WTC11 (cell line): ENCODE measurements around the gene LMBR1. TPM values are rescaled to one million over a fixed set of nuclear protein-coding genes. Genes with fewer than 3 reads are reported as not detected.

Experiments
- ATAC-seq: fragments of 200-7000 bp; cut with Tn5 transposase; 2 replicates; pipeline ENCODE4 v1.10.0; 2021; ENCODE audit warnings: mild to moderate bottlenecking, moderate library complexity
- CTCF ChIA-PET: fragments of 300-600 bp; sonication (Branson Sonifier 250); formaldehyde crosslinking; loops from one replicate; lab custom pipeline; 2021; ENCODE audit warnings: antibody characterized with exemption; lab: Charles Lee
- POLR2A ChIA-PET: fragments of 350-600 bp; sonication (Branson Sonifier 250); formaldehyde crosslinking; loops from one replicate; lab custom pipeline; 2021; ENCODE audit warnings: antibody characterized with exemption; lab: Charles Lee
- DNase-seq: peaks from one replicate; pipeline ENCODE4 v3.0.0; 2021; ENCODE audit warnings: low spot score
- H3K27ac Mint-ChIP-seq: 2 replicates; pipeline ENCODE4 v1.8.0; 2021; ENCODE audit warnings: mixed read lengths
- H3K27me3 Mint-ChIP-seq: 2 replicates; pipeline ENCODE4 v1.8.0; 2021; ENCODE audit warnings: low read depth, mild to moderate bottlenecking, moderate library complexity, mixed read lengths
- H3K36me3 Mint-ChIP-seq: 2 replicates; pipeline ENCODE4 v1.8.0; 2021; ENCODE audit warnings: mixed read lengths
- H3K4me1 Mint-ChIP-seq: 2 replicates; pipeline ENCODE4 v1.8.0; 2022; ENCODE audit warnings: mixed read lengths
- H3K4me3 Mint-ChIP-seq: 2 replicates; pipeline ENCODE4 v1.8.0; 2021; ENCODE audit warnings: mild to moderate bottlenecking, moderate library complexity, mixed read lengths
- H3K9me3 Mint-ChIP-seq: 2 replicates; pipeline ENCODE4 v1.8.0; 2021; ENCODE audit warnings: mixed read lengths
- CBFB ChIP-seq: sonication (generic); formaldehyde crosslinking; IDR thresholded peaks from 2 replicates; pipeline ENCODE4 v1.8.1; 2022; ENCODE audit warnings: mild to moderate bottlenecking, low read depth, missing genetic modification reagents
- CREB1 ChIP-seq: sonication (generic); formaldehyde crosslinking; IDR thresholded peaks from 2 replicates; pipeline ENCODE4 v1.8.0; 2023; ENCODE audit warnings: mild to moderate bottlenecking, missing genetic modification reagents
- CREM ChIP-seq: sonication (generic); formaldehyde crosslinking; IDR thresholded peaks from 2 replicates; pipeline ENCODE4 v1.8.1; 2022; ENCODE audit warnings: mild to moderate bottlenecking, missing genetic modification reagents, moderate library complexity
- FOXK1 ChIP-seq: sonication (generic); formaldehyde crosslinking; IDR thresholded peaks from 2 replicates; pipeline ENCODE4 v1.8.0; 2022; ENCODE audit warnings: mild to moderate bottlenecking, moderate library complexity, missing genetic modification reagents
- GRHL2 ChIP-seq: fragments of 250-450 bp; sonication (Bioruptor Pico); IDR thresholded peaks from 2 replicates; pipeline ENCODE4 v1.8.0; 2022; ENCODE audit warnings: mild to moderate bottlenecking, moderate library complexity; ENCODE audit not compliant: insufficient replicate concordance, severe bottlenecking
- HMGXB4 ChIP-seq: sonication (generic); formaldehyde crosslinking; IDR thresholded peaks from 2 replicates; pipeline ENCODE4 v1.8.1; 2023; ENCODE audit warnings: mild to moderate bottlenecking, moderate library complexity, missing genetic modification reagents
- IRF2 ChIP-seq: sonication (generic); formaldehyde crosslinking; IDR thresholded peaks from 2 replicates; pipeline ENCODE4 v1.8.0; 2022; ENCODE audit warnings: low read depth, missing genetic modification reagents, borderline replicate concordance
- JUN ChIP-seq: sonication (generic); formaldehyde crosslinking; IDR thresholded peaks from 2 replicates; pipeline ENCODE4 v1.8.0; 2023; ENCODE audit warnings: mild to moderate bottlenecking, missing genetic modification reagents
- MXD4 ChIP-seq: fragments of 250-450 bp; sonication (Bioruptor Pico); IDR thresholded peaks from 2 replicates; pipeline ENCODE4 v1.8.0; 2021; ENCODE audit warnings: mild to moderate bottlenecking, moderate library complexity, borderline replicate concordance
- MYBL2 ChIP-seq: sonication (generic); formaldehyde crosslinking; IDR thresholded peaks from 2 replicates; pipeline ENCODE4 v1.8.1; 2023; ENCODE audit warnings: mild to moderate bottlenecking, moderate library complexity, missing genetic modification reagents
- NFE2L1 ChIP-seq: sonication (generic); formaldehyde crosslinking; IDR thresholded peaks from 2 replicates; pipeline ENCODE4 v1.8.1; 2023; ENCODE audit warnings: missing genetic modification reagents
- NR1H2 ChIP-seq: sonication (generic); formaldehyde crosslinking; IDR thresholded peaks from 2 replicates; pipeline ENCODE4 v1.9.0; 2021; ENCODE audit warnings: mild to moderate bottlenecking, moderate library complexity, missing genetic modification reagents
- PRRX2 ChIP-seq: fragments of 250-450 bp; sonication (Bioruptor Pico); IDR thresholded peaks from 2 replicates; pipeline ENCODE4 v1.8.0; 2021; ENCODE audit warnings: mild to moderate bottlenecking
- SOX15 ChIP-seq: fragments of 250-450 bp; sonication (Bioruptor Pico); IDR thresholded peaks from 2 replicates; pipeline ENCODE4 v1.9.0; 2021; ENCODE audit warnings: mild to moderate bottlenecking
- TEAD1 ChIP-seq: sonication (generic); formaldehyde crosslinking; IDR thresholded peaks from 2 replicates; pipeline ENCODE4 v1.8.0; 2022; ENCODE audit warnings: mild to moderate bottlenecking, missing genetic modification reagents
- TEAD4 ChIP-seq: sonication (generic); formaldehyde crosslinking; IDR thresholded peaks from 2 replicates; pipeline ENCODE4 v1.8.0; 2022; ENCODE audit warnings: mild to moderate bottlenecking, missing genetic modification reagents
- TP53 ChIP-seq: sonication (generic); formaldehyde crosslinking; IDR thresholded peaks from 2 replicates; pipeline ENCODE4 v1.8.1; 2023; ENCODE audit warnings: mild to moderate bottlenecking, missing genetic modification reagents
- ZNF138 ChIP-seq: sonication (generic); formaldehyde crosslinking; conservative IDR thresholded peaks from 2 replicates; pipeline ENCODE4 v1.8.1; 2022; ENCODE audit warnings: mild to moderate bottlenecking, moderate library complexity, missing genetic modification reagents
- ZNF396 ChIP-seq: fragments of 250-450 bp; sonication (Bioruptor Pico); IDR thresholded peaks from 2 replicates; pipeline ENCODE4 v1.8.0; 2021; ENCODE audit warnings: mild to moderate bottlenecking, moderate library complexity, borderline replicate concordance
- ZNF425 ChIP-seq: fragments of 250-450 bp; sonication (Bioruptor Pico); conservative IDR thresholded peaks from 2 replicates; pipeline ENCODE4 v1.9.0; 2021; ENCODE audit warnings: mild to moderate bottlenecking
- total RNA-seq: library from RNA; stranded (reverse); gene quantifications from 3 replicates; pipeline ENCODE4 v1.2.3, GENCODE V29; 2021
- TF ChIP-seq, protein P1 (sequence below): sonication (generic); formaldehyde crosslinking; IDR thresholded peaks from 2 replicates; pipeline ENCODE4 v1.8.1; 2023; ENCODE audit warnings: mild to moderate bottlenecking, missing genetic modification reagents
- TF ChIP-seq, protein P2 (sequence below): fragments of 250-450 bp; sonication (Bioruptor Pico); IDR thresholded peaks from 2 replicates; pipeline ENCODE4 v2.1.2; 2022; ENCODE audit warnings: mild to moderate bottlenecking, moderate library complexity
- TF ChIP-seq, protein P3 (sequence below): sonication (generic); formaldehyde crosslinking; IDR thresholded peaks from 2 replicates; pipeline ENCODE4 v1.8.0; 2023; ENCODE audit warnings: missing genetic modification reagents, mild to moderate bottlenecking, borderline replicate concordance

The LMBR1 gene
- total RNA-seq, 1 experiment from 2014 or later, result 55.6 TPM

DNA sequence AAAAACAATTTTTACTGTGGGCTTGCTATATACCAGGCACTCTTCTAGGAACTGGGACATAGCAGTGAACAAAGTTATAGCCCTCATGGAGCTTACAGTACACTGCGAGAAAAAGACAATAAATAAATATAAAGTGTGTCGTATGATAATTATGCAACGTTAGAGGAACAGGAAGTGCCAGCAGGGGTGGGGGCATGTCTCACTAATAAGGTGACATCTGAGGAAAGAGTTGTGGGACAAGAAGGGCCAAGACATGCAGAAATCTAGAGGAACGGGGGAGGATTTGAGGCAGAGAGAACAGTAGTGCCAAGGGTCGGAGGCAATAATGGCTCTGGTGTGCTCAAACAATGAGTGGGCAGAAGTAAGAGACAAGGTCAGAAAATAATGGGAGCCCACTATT, 52.8 kb downstream of the LMBR1 start (continued):
- TF ChIP-seq TEAD1 (CRISPR knock-in tag), result no peak

- ATAC-seq (no peak), DNase-seq (no peak)
- H3K27ac Mint-ChIP-seq, result no peak overlapping the region
- no peak overlapping the region for H3K4me3 Mint-ChIP-seq
- H3K4me1 Mint-ChIP-seq, result peaks cover 5% of the 10 kb centered on the region; the same call in 1 of the 2 replicates
- H3K36me3 Mint-ChIP-seq, result peaks cover 14% of the 10 kb centered on the region
- ChIA-PET POLR2A (no interaction called here), CTCF (no interaction called here)
- TF ChIP-seq NR1H2, result no peak
- no peak for TF ChIP-seq CREB1 (CRISPR knock-in tag)
- TF ChIP-seq, protein P1, sequence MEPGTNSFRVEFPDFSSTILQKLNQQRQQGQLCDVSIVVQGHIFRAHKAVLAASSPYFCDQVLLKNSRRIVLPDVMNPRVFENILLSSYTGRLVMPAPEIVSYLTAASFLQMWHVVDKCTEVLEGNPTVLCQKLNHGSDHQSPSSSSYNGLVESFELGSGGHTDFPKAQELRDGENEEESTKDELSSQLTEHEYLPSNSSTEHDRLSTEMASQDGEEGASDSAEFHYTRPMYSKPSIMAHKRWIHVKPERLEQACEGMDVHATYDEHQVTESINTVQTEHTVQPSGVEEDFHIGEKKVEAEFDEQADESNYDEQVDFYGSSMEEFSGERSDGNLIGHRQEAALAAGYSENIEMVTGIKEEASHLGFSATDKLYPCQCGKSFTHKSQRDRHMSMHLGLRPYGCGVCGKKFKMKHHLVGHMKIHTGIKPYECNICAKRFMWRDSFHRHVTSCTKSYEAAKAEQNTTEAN (CRISPR knock-in tag), result no peak
- TF ChIP-seq IRF2 (CRISPR knock-in tag), result no peak
- TF ChIP-seq MYBL2, result no peak
- no peak for TF ChIP-seq ZNF396
- TF ChIP-seq TP53 (CRISPR knock-in tag), result no peak
- TF ChIP-seq TEAD4 (CRISPR knock-in tag), result no peak
- TF ChIP-seq, protein P2, sequence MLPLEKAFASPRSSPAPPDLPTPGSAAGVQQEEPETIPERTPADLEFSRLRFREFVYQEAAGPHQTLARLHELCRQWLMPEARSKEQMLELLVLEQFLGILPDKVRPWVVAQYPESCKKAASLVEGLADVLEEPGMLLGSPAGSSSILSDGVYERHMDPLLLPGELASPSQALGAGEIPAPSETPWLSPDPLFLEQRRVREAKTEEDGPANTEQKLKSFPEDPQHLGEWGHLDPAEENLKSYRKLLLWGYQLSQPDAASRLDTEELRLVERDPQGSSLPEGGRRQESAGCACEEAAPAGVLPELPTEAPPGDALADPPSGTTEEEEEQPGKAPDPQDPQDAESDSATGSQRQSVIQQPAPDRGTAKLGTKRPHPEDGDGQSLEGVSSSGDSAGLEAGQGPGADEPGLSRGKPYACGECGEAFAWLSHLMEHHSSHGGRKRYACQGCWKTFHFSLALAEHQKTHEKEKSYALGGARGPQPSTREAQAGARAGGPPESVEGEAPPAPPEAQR (CRISPR knock-in tag), result no peak
- TF ChIP-seq HMGXB4 (CRISPR knock-in tag), result no peak
- TF ChIP-seq GRHL2 (CRISPR knock-in tag), result no peak
- TF ChIP-seq JUN (CRISPR knock-in tag), result no peak
- TF ChIP-seq NFE2L1, result no peak
- TF ChIP-seq PRRX2 (CRISPR knock-in tag), result no peak
- no peak for TF ChIP-seq ZNF425
- TF ChIP-seq ZNF138 (CRISPR knock-in tag), result no peak
- TF ChIP-seq CBFB (CRISPR knock-in tag), result no peak
- H3K27me3 Mint-ChIP-seq, result no peaks in the 10 kb centered on the region
- H3K9me3 Mint-ChIP-seq, result no peaks in the 10 kb centered on the region
Measured at GRCh38 chr7:156836443-156836842, 56.5 kb downstream of the LMBR1 start.

GRCh38 chr7:156834462-156834861, 58.5 kb downstream of the LMBR1 start:
- Mint-ChIP-seq H3K27ac (no peak overlapping the region), H3K4me3 (no peak overlapping the region), H3K27me3 (no peaks in the 10 kb centered on the region), H3K9me3 (no peaks in the 10 kb centered on the region), H3K4me1 (peaks cover 2% of the 10 kb centered on the region; the same call in 1 of the 2 replicates), H3K36me3 (peaks cover 14% of the 10 kb centered on the region)
- ChIA-PET POLR2A (no interaction called here), CTCF (no interaction called here)
- ATAC-seq (no peak), DNase-seq (no peak)
- TF ChIP-seq CREM (CRISPR knock-in tag), result no peak
- no peak for TF ChIP-seq FOXK1 (CRISPR knock-in tag)
- TF ChIP-seq, protein P3, sequence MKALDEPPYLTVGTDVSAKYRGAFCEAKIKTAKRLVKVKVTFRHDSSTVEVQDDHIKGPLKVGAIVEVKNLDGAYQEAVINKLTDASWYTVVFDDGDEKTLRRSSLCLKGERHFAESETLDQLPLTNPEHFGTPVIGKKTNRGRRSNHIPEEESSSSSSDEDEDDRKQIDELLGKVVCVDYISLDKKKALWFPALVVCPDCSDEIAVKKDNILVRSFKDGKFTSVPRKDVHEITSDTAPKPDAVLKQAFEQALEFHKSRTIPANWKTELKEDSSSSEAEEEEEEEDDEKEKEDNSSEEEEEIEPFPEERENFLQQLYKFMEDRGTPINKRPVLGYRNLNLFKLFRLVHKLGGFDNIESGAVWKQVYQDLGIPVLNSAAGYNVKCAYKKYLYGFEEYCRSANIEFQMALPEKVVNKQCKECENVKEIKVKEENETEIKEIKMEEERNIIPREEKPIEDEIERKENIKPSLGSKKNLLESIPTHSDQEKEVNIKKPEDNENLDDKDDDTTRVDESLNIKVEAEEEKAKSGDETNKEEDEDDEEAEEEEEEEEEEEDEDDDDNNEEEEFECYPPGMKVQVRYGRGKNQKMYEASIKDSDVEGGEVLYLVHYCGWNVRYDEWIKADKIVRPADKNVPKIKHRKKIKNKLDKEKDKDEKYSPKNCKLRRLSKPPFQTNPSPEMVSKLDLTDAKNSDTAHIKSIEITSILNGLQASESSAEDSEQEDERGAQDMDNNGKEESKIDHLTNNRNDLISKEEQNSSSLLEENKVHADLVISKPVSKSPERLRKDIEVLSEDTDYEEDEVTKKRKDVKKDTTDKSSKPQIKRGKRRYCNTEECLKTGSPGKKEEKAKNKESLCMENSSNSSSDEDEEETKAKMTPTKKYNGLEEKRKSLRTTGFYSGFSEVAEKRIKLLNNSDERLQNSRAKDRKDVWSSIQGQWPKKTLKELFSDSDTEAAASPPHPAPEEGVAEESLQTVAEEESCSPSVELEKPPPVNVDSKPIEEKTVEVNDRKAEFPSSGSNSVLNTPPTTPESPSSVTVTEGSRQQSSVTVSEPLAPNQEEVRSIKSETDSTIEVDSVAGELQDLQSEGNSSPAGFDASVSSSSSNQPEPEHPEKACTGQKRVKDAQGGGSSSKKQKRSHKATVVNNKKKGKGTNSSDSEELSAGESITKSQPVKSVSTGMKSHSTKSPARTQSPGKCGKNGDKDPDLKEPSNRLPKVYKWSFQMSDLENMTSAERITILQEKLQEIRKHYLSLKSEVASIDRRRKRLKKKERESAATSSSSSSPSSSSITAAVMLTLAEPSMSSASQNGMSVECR (CRISPR knock-in tag), result no peak
- no peak for TF ChIP-seq SOX15 (CRISPR knock-in tag)
- TF ChIP-seq MXD4 (CRISPR knock-in tag), result no peak
